ENCODE measurements around the gene ATAD3C. TPM values are rescaled to one million over a fixed set of nuclear protein-coding genes. Genes with fewer than 3 reads are reported as not detected.
"Not testable (repeated sequence)": the region's sequence is repeated elsewhere in the genome, so short reads cannot be mapped to it uniquely, and the experiment has no call there.

The ATAD3C gene
- total and polyA plus RNA-seq, 10 of the 15 experiments (the other 5 are each of a cell fraction or from before 2014, with no cell fraction given), result 0.03 to 3.1 (median 0.86) TPM

- H3K27me3 ChIP-seq (replicated peaks in 1 of 2; ENCODE audit: control insufficient read depth in 2 of 2, insufficient read depth in 2 of 2, low read length in 1 of 2); H3K9ac ChIP-seq (ENCODE audit: control insufficient read depth, insufficient read depth, low read length); H2AFZ ChIP-seq (ENCODE audit: control insufficient read depth, low read depth, low read length); BruUV-seq (replicated peaks); RAD21 ChIA-PET (ENCODE audit: unreplicated experiment); intact Hi-C loops (cut with micrococcal nuclease; ENCODE audit: unreplicated experiment); H3K36me3 ChIP-seq (ENCODE audit: control insufficient read depth in 2 of 2, insufficient read depth in 2 of 2, low read length in 1 of 2); H3K4me1 ChIP-seq (ENCODE audit: control insufficient read depth, insufficient read depth, low read length); H4K20me1 ChIP-seq (ENCODE audit: control insufficient read depth, insufficient read depth); H3K4me2 ChIP-seq (ENCODE audit: control insufficient read depth, insufficient read depth); CTCF ChIA-PET; H3K9me3 ChIP-seq (replicated peaks; ENCODE audit: control insufficient read depth, insufficient read depth, low read length); FAIRE-seq; POLR2A ChIA-PET; SMC1A ChIA-PET (ENCODE audit: uncharacterized antibody, unreplicated experiment); in situ Hi-C loops (cut with MboI); DNase-seq (ENCODE audit: low read depth, low spot score); H3K27ac ChIP-seq (ENCODE audit: control insufficient read depth, insufficient read depth): not testable (repeated sequence)
- H3K79me2 ChIP-seq (ENCODE audit: control insufficient read depth, insufficient read depth, low read length), result peaks cover 19% of the 10 kb centered on the region
- H3K4me3 ChIP-seq, result peak overlapping the region; percentile 65; the same call in 1 of the 2 replicates
- under 1% methylated on average over 25 of the region's 52 CpGs for WGBS (ENCODE audit: insufficient coverage, insufficient replicate concordance, low lambda C conversion rate, missing lambda C conversion rate)
- peak in 1 of 2 experiments; percentile 50; a peak in 2 of 4 replicates for TF ChIP-seq BHLHE40 (IDR thresholded peaks at IDR 0.05; ENCODE audit: borderline replicate concordance in 1 of 2, low read depth in 2 of 2, low read length in 1 of 2)
- ATAC-seq, result peak; percentile 21
These were observed 62.9 kb downstream of the ATAD3C start for GRCh38 chr1:1512425-1512824.

GRCh38 chr1:1513675-1514074 is 64.2 kb downstream of the ATAD3C start:
- H3K36me3 ChIP-seq (ENCODE audit: control insufficient read depth in 2 of 2, insufficient read depth in 2 of 2, low read length in 1 of 2); FAIRE-seq; POLR2A ChIA-PET; ATAC-seq; H3K9me3 ChIP-seq (replicated peaks; ENCODE audit: control insufficient read depth, insufficient read depth, low read length); RAD21 ChIA-PET (ENCODE audit: unreplicated experiment); H2AFZ ChIP-seq (ENCODE audit: control insufficient read depth, low read depth, low read length); in situ Hi-C loops (cut with MboI); H3K4me1 ChIP-seq (ENCODE audit: control insufficient read depth, insufficient read depth, low read length); H4K20me1 ChIP-seq (ENCODE audit: control insufficient read depth, insufficient read depth); intact Hi-C loops (cut with micrococcal nuclease; ENCODE audit: unreplicated experiment); H3K4me2 ChIP-seq (ENCODE audit: control insufficient read depth, insufficient read depth); CTCF ChIA-PET; H3K9ac ChIP-seq (ENCODE audit: control insufficient read depth, insufficient read depth, low read length); H3K4me3 ChIP-seq; H3K27ac ChIP-seq (ENCODE audit: control insufficient read depth, insufficient read depth); DNase-seq (ENCODE audit: low read depth, low spot score); BruUV-seq (replicated peaks); H3K27me3 ChIP-seq (replicated peaks in 1 of 2; ENCODE audit: control insufficient read depth in 2 of 2, insufficient read depth in 2 of 2, low read length in 1 of 2); SMC1A ChIA-PET (ENCODE audit: uncharacterized antibody, unreplicated experiment): not testable (repeated sequence)
- H3K79me2 ChIP-seq (ENCODE audit: control insufficient read depth, insufficient read depth, low read length), result peaks cover 19% of the 10 kb centered on the region
- 82% methylated on average over 13 of the region's 18 CpGs for WGBS (ENCODE audit: insufficient coverage, insufficient replicate concordance, low lambda C conversion rate, missing lambda C conversion rate)

GRCh38 chr1:1514376-1514775 is 64.9 kb downstream of the ATAD3C start:
- H3K27me3 ChIP-seq (replicated peaks in 1 of 2; ENCODE audit: control insufficient read depth in 2 of 2, insufficient read depth in 2 of 2, low read length in 1 of 2); RAD21 ChIA-PET (ENCODE audit: unreplicated experiment); intact Hi-C loops (cut with micrococcal nuclease; ENCODE audit: unreplicated experiment); H3K36me3 ChIP-seq (ENCODE audit: control insufficient read depth in 2 of 2, insufficient read depth in 2 of 2, low read length in 1 of 2); H3K9ac ChIP-seq (ENCODE audit: control insufficient read depth, insufficient read depth, low read length); in situ Hi-C loops (cut with MboI); H4K20me1 ChIP-seq (ENCODE audit: control insufficient read depth, insufficient read depth); H3K4me1 ChIP-seq (ENCODE audit: control insufficient read depth, insufficient read depth, low read length); ATAC-seq; SMC1A ChIA-PET (ENCODE audit: uncharacterized antibody, unreplicated experiment); FAIRE-seq; H3K4me3 ChIP-seq; POLR2A ChIA-PET; H2AFZ ChIP-seq (ENCODE audit: control insufficient read depth, low read depth, low read length); BruUV-seq (replicated peaks); DNase-seq (ENCODE audit: low read depth, low spot score); H3K9me3 ChIP-seq (replicated peaks; ENCODE audit: control insufficient read depth, insufficient read depth, low read length); H3K27ac ChIP-seq (ENCODE audit: control insufficient read depth, insufficient read depth); H3K4me2 ChIP-seq (ENCODE audit: control insufficient read depth, insufficient read depth): not testable (repeated sequence)
- WGBS (ENCODE audit: insufficient coverage, insufficient replicate concordance, low lambda C conversion rate, missing lambda C conversion rate), result 77% methylated on average over 16 of the region's 16 CpGs
- H3K79me2 ChIP-seq (ENCODE audit: control insufficient read depth, insufficient read depth, low read length), result peaks cover 19% of the 10 kb centered on the region
- CTCF ChIA-PET, result interaction anchor here (1.6 kb wide), 1 partner anchor 9 kb away, joined by 3 read pairs; no protein-coding TSS in a partner anchor

- DNase-seq (ENCODE audit: low read depth, low spot score); H2AFZ ChIP-seq (ENCODE audit: control insufficient read depth, low read depth, low read length); RAD21 ChIA-PET (ENCODE audit: unreplicated experiment); intact Hi-C loops (cut with micrococcal nuclease; ENCODE audit: unreplicated experiment); POLR2A ChIA-PET; H3K4me1 ChIP-seq (ENCODE audit: control insufficient read depth, insufficient read depth, low read length); H4K20me1 ChIP-seq (ENCODE audit: control insufficient read depth, insufficient read depth); H3K4me2 ChIP-seq (ENCODE audit: control insufficient read depth, insufficient read depth); H3K9ac ChIP-seq (ENCODE audit: control insufficient read depth, insufficient read depth, low read length); in situ Hi-C loops (cut with MboI); CTCF ChIA-PET; H3K27me3 ChIP-seq (replicated peaks in 1 of 2; ENCODE audit: control insufficient read depth in 2 of 2, insufficient read depth in 2 of 2, low read length in 1 of 2); H3K9me3 ChIP-seq (replicated peaks; ENCODE audit: control insufficient read depth, insufficient read depth, low read length); H3K4me3 ChIP-seq; SMC1A ChIA-PET (ENCODE audit: uncharacterized antibody, unreplicated experiment); FAIRE-seq; BruUV-seq (replicated peaks); ATAC-seq; H3K27ac ChIP-seq (ENCODE audit: control insufficient read depth, insufficient read depth): not testable (repeated sequence)
- 99% methylated on average over 14 of the region's 14 CpGs for WGBS (ENCODE audit: insufficient coverage, insufficient replicate concordance, low lambda C conversion rate, missing lambda C conversion rate)
- Histone ChIP-seq H3K79me2 (ENCODE audit: control insufficient read depth, insufficient read depth, low read length) (peaks cover 12% of the 10 kb centered on the region), H3K36me3 (ENCODE audit: control insufficient read depth in 2 of 2, insufficient read depth in 2 of 2, low read length in 1 of 2) (peaks cover 0 to 13% of the 10 kb centered on the region in 2 experiments; a peak in 2 of 4 replicates)
These were observed 67.4 kb downstream of the ATAD3C start for GRCh38 chr1:1516923-1517322.

Data from GM12878 (cell line).